ENCODE data around the gene MYO5C.

The MYO5C gene

GRCh38 chr15:52324109-52324508 lies 28.5 kb upstream of the MYO5C start:
- DNase-seq: no peak
- Mint-ChIP-seq H3K4me1 (ENCODE audit: low read depth) (no peaks in the 10 kb centered on the region), H3K27me3 (no peaks in the 10 kb centered on the region), H3K36me3 (ENCODE audit: low read depth) (peaks cover 77% of the 10 kb centered on the region), H3K4me3 (no peak overlapping the region), H3K27ac (no peak overlapping the region), H3K9me3 (no peaks in the 10 kb centered on the region)

GRCh38 chr15:52318729-52319500 lies 23.3 kb upstream of the MYO5C start:
- Mint-ChIP-seq H3K4me3 (no peak overlapping the region), H3K9me3 (no peaks in the 10 kb centered on the region), H3K4me1 (ENCODE audit: low read depth) (no peaks in the 10 kb centered on the region), H3K27me3 (no peaks in the 10 kb centered on the region), H3K36me3 (ENCODE audit: low read depth) (peaks cover 76% of the 10 kb centered on the region), H3K27ac (no peak overlapping the region)
- DNase-seq: no peak

- H3K27me3 Mint-ChIP-seq: no peaks in the 10 kb centered on the region
- H3K27ac Mint-ChIP-seq: no peak overlapping the region
- H3K4me3 Mint-ChIP-seq: no peak overlapping the region
- no peak for DNase-seq
- H3K36me3 Mint-ChIP-seq (ENCODE audit: low read depth): peaks cover 81% of the 10 kb centered on the region
- no peaks in the 10 kb centered on the region for H3K4me1 Mint-ChIP-seq (ENCODE audit: low read depth)
- no peaks in the 10 kb centered on the region for H3K9me3 Mint-ChIP-seq
These were observed 22.1 kb upstream of the MYO5C start for GRCh38 chr15:52317688-52318087.

- DNase-seq: no peak
- no peaks in the 10 kb centered on the region for H3K4me1 Mint-ChIP-seq (ENCODE audit: low read depth)
- H3K36me3 Mint-ChIP-seq (ENCODE audit: low read depth): peaks cover 79% of the 10 kb centered on the region
- no peaks in the 10 kb centered on the region for H3K9me3 Mint-ChIP-seq
- no peaks in the 10 kb centered on the region for H3K27me3 Mint-ChIP-seq
- H3K27ac Mint-ChIP-seq: no peak overlapping the region
- no peak overlapping the region for H3K4me3 Mint-ChIP-seq
These were observed 21.4 kb upstream of the MYO5C start for GRCh38 chr15:52317022-52317421.

- H3K36me3 Mint-ChIP-seq (ENCODE audit: low read depth): peaks cover 35% of the 10 kb centered on the region
- H3K27me3 Mint-ChIP-seq: no peaks in the 10 kb centered on the region
- no peaks in the 10 kb centered on the region for H3K9me3 Mint-ChIP-seq
- DNase-seq: no peak
- H3K4me1 Mint-ChIP-seq (ENCODE audit: low read depth): peaks cover 2% of the 10 kb centered on the region
- H3K4me3 Mint-ChIP-seq: no peak overlapping the region
- H3K27ac Mint-ChIP-seq: no peak overlapping the region
These were observed 13.5 kb upstream of the MYO5C start for GRCh38 chr15:52309154-52309548.

- H3K9me3 Mint-ChIP-seq: no peaks in the 10 kb centered on the region
- H3K27me3 Mint-ChIP-seq: no peaks in the 10 kb centered on the region
- no peak overlapping the region for H3K4me3 Mint-ChIP-seq
- no peak overlapping the region for H3K27ac Mint-ChIP-seq
- DNase-seq: no peak
- peaks cover 6% of the 10 kb centered on the region for H3K4me1 Mint-ChIP-seq (ENCODE audit: low read depth)
- H3K36me3 Mint-ChIP-seq (ENCODE audit: low read depth): peaks cover 29% of the 10 kb centered on the region
These were observed 13.0 kb upstream of the MYO5C start for GRCh38 chr15:52308446-52309153.

GRCh38 chr15:52307847-52308246 lies 12.2 kb upstream of the MYO5C start:
- peaks cover 10% of the 10 kb centered on the region for H3K4me1 Mint-ChIP-seq (ENCODE audit: low read depth)

GRCh38 chr15:52306270-52306669 lies 10.7 kb upstream of the MYO5C start:
- no peak for DNase-seq
- Mint-ChIP-seq H3K36me3 (ENCODE audit: low read depth) (peaks cover 14% of the 10 kb centered on the region), H3K4me1 (ENCODE audit: low read depth) (peaks cover 11% of the 10 kb centered on the region), H3K27ac (no peak overlapping the region), H3K27me3 (no peaks in the 10 kb centered on the region), H3K9me3 (no peaks in the 10 kb centered on the region), H3K4me3 (no peak overlapping the region)

More at GRCh38 chr15:52307847-52308246, 12.2 kb upstream of the MYO5C start:
- Mint-ChIP-seq H3K27ac (no peak overlapping the region), H3K9me3 (no peaks in the 10 kb centered on the region), H3K4me3 (no peak overlapping the region), H3K36me3 (ENCODE audit: low read depth) (peaks cover 22% of the 10 kb centered on the region), H3K27me3 (no peaks in the 10 kb centered on the region)
- DNase-seq: no peak

GRCh38 chr15:52303093-52303772 lies 7.6 kb upstream of the MYO5C start:
- no peak overlapping the region for H3K27ac Mint-ChIP-seq
- no peaks in the 10 kb centered on the region for H3K9me3 Mint-ChIP-seq
- peaks cover 6% of the 10 kb centered on the region for H3K27me3 Mint-ChIP-seq
- H3K4me1 Mint-ChIP-seq (ENCODE audit: low read depth): peaks cover 11% of the 10 kb centered on the region
- no peak for DNase-seq
- H3K36me3 Mint-ChIP-seq (ENCODE audit: low read depth): no peaks in the 10 kb centered on the region
- H3K4me3 Mint-ChIP-seq: no peak overlapping the region

- H3K27ac Mint-ChIP-seq: no peak overlapping the region
- H3K9me3 Mint-ChIP-seq: no peaks in the 10 kb centered on the region
- H3K27me3 Mint-ChIP-seq: peaks cover 16% of the 10 kb centered on the region
- DNase-seq: no peak
- peaks cover 11% of the 10 kb centered on the region for H3K4me1 Mint-ChIP-seq (ENCODE audit: low read depth)
- no peaks in the 10 kb centered on the region for H3K36me3 Mint-ChIP-seq (ENCODE audit: low read depth)
- H3K4me3 Mint-ChIP-seq: no peak overlapping the region
These were observed 5.8 kb upstream of the MYO5C start for GRCh38 chr15:52301265-52301847.

- Mint-ChIP-seq H3K27ac (no peak overlapping the region), H3K4me3 (peak overlapping the region; percentile 57), H3K36me3 (ENCODE audit: low read depth) (no peaks in the 10 kb centered on the region), H3K4me1 (ENCODE audit: low read depth) (peaks cover 15% of the 10 kb centered on the region), H3K27me3 (peaks cover 53% of the 10 kb centered on the region), H3K9me3 (no peaks in the 10 kb centered on the region)
- DNase-seq: no peak
These were observed 653 bp downstream of the MYO5C start for GRCh38 chr15:52294881-52295420.

- H3K4me3 Mint-ChIP-seq: no peak overlapping the region
- peaks cover 45% of the 10 kb centered on the region for H3K27me3 Mint-ChIP-seq
- H3K4me1 Mint-ChIP-seq (ENCODE audit: low read depth): peaks cover 16% of the 10 kb centered on the region
- no peak overlapping the region for H3K27ac Mint-ChIP-seq
- H3K9me3 Mint-ChIP-seq: no peaks in the 10 kb centered on the region
- no peaks in the 10 kb centered on the region for H3K36me3 Mint-ChIP-seq (ENCODE audit: low read depth)
- DNase-seq: no peak
These were observed 2.7 kb downstream of the MYO5C start for GRCh38 chr15:52292780-52293392.

GRCh38 chr15:52291204-52291603 lies 4.4 kb downstream of the MYO5C start:
- H3K36me3 Mint-ChIP-seq (ENCODE audit: low read depth): no peaks in the 10 kb centered on the region
- no peak for DNase-seq
- peaks cover 36% of the 10 kb centered on the region for H3K27me3 Mint-ChIP-seq
- H3K4me1 Mint-ChIP-seq (ENCODE audit: low read depth): peaks cover 16% of the 10 kb centered on the region
- no peaks in the 10 kb centered on the region for H3K9me3 Mint-ChIP-seq
- H3K4me3 Mint-ChIP-seq: no peak overlapping the region
- H3K27ac Mint-ChIP-seq: no peak overlapping the region

GRCh38 chr15:52290800-52291199 lies 4.8 kb downstream of the MYO5C start:
- no peak overlapping the region for H3K4me3 Mint-ChIP-seq
- DNase-seq: no peak
- H3K4me1 Mint-ChIP-seq (ENCODE audit: low read depth): peaks cover 15% of the 10 kb centered on the region
- H3K9me3 Mint-ChIP-seq: no peaks in the 10 kb centered on the region
- H3K27me3 Mint-ChIP-seq: peaks cover 33% of the 10 kb centered on the region
- H3K27ac Mint-ChIP-seq: no peak overlapping the region
- H3K36me3 Mint-ChIP-seq (ENCODE audit: low read depth): no peaks in the 10 kb centered on the region
